ENCODE measurements around the gene RGS9.

RGS9 gene

DNA sequence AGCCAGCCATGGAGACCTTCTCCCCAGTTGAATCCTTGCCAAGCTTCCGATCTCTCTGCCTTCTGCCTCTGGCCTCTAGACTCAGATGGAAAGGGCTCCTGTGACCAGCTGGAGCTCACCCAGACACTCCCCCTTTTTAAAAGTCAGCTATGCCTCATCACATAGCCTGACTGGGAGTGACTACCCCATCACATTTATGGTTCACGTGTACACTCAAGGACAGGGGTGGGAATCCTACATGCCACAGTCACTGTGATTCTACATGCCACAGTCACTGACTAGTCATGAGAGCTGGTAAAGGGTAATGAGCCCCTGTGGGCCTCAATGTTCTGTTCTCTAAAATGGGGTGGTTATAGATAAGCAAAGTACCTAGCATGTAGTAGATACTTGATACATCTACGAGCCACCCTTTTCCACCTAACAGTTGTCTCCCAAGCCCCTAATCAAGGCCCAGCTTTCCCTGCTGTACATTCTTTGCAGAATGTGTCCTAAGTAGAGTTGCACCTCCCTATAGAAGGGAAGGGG lies 85.1 kb downstream of the RGS9 start:
- DNase-seq = no peak

DNA sequence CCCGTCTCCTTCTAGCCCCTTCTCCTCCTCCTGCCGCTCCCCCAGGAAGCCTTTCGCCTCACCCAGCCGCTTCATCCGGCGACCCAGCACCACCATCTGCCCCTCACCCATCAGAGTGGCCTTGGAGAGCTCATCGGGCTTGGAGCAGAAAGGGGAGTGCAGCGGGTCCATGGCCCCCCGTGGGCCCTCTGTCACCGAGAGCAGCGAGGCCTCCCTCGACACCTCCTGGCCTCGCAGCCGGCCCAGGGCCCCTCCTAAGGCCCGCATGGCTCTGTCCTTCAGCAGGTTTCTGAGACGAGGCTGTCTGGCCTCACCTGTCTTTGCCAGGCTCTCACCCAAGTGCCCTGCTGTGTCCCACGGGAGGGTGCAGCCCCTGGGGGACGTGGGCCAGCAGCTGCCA lies 87.9 kb downstream of the RGS9 start:
- no peak for DNase-seq

DNA sequence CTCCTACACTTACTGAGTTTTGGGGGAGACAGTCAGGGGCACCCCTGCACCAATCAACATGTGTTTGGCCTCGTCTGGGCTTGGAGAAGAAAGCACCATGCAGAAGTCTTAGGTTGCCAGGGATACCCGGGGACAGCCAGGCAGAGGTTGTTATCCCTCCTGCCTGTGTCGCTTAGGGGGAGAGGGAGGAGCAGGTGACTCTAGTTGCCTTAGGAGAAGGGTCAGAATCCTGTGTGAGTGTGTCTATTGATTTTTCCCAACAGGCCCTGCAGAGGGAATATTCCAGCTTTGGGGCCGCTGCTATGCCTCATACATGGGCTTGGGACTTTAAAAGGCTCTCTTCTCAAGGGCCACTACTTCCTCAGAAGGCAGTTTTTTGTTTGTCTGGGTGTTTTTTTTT lies 89.1 kb downstream of the RGS9 start:
- DNase-seq = no peak

DNA sequence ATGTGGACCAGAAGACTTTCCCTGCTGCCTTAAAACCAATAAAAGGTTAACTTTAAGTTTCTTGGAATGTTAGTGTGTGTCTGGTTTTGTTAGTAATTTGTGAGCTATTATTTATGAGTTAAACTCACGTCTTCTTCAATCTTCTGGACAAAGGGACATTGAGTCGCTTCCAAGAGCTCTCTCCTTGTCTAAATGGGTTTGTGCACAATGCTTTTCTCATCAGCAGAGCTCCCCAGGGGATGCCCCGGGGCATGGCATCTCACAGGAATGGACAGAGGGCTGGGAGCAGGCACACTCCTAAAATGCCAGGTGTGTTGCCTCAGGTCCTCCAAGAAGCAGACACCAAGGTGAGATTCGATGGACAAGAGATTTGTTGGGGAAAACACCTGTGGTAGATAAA lies 90.5 kb downstream of the RGS9 start:
- DNase-seq = no peak

DNA sequence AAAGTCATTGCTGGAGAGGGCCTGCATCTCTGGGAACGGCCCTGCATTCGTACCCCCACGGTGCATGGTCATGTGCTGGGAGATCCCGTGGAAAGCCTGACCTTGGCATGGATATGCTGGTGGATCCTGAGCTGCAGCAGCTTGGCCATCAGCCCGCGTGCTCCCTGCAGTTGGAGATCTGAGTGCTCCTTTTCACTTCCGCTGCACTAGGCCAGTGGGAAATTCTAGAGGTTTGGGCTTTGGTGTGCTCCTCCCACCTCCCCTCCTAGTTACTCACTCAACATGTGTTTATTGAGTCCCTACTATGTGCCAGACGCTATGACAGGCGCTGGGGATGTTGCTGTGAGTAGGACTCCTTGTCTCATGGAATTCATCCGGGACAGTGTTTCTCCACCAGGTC lies 91.1 kb downstream of the RGS9 start:
- no peak for DNase-seq

DNA sequence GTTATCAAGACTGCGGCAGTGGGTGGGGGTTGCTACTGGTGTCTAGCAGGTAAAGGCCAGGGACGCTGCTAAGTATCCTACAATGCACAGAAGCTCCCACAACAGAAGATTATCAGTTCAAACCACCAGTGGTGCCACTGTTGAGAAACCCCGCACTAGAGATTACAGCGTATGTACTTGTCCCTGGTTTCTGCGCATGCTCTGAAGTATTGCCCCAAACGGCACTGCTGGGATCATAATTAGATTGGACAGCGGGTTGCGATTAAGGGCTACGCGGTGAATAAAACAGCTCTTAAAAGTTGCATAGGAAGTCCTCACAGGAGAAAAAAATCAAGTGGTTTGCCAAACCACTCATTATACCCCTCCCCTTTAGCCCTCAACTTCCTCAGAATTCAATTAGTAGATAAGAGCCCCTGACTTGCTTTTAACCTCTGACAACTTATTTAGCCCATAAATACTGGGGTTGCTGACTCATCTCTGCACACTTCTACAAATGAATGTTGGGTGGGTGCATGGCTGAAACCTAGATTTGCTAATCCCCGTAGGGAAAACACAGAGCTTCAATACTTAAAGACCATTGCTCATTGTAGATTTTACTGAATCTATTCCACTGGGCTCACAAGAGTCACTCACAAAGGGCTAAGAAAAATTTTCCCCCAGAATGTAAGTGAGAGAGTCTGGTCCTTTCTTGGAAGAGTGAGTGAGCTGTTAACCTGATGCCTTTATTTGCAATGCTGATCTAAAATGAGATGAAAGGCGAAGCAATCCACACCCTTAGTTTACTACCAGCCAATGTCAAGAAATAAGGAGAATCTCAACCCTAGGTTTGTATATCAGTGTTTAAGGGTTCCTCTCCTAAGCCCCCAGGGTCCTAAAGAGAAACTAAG lies 91.8 kb downstream of the RGS9 start:
- peak; percentile 91 for DNase-seq

DNA sequence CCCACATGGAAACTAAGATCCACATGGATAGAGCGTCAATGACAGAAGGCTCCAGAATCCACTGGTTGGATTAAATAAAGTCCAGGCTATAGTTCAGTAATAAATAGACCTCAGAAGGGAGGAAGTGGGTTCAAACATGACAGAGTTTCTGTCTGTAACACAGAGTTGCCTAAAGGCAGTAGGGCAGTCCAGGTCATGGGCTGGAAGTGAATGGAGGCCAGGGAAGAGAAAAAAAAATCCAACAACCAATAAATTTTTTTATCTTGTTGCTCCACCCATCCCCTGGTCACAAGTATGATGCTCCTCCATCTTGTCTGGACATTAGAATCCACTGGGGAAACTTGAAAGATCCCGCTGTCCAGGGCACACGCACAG lies 92.4 kb downstream of the RGS9 start:
- DNase-seq = no peak

DNA sequence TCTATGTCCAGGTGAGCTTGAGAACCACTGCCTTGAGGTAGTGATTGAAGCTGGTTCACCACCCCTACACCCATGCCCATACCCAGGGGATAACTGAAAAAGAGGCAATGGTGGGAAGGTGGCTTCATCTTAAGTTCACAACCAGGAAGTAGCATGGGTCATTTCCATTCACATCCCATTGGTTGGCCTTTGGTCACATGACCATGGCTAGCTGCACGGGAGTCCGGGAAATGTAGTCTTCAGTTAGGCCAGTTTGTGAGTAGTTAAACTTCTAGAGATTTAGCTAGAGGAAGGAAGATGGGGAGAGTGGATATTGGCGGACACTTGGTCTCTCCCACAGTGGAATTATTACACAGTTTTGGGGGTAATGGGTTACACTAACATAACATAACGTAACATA lies 92.9 kb downstream of the RGS9 start:
- no peak for DNase-seq

DNA sequence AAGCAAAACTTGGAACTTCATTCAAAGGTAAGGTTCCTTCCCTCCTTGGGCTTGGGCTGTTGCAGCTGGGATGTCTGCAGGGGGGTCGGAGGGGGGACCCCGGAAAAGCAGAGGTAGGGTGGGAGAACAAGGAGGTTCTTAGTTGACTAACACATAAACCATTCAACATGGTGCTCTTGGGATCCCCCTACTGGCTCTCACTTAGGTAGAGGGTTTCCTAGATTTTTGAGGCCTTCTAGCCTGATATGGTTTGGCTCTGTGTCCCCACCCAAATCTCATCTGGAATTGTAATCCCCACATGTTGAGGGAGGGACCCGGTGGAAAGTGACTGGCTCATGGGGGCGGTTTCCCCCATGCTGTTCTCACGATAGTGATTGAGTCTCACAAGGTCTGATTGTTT lies 93.9 kb downstream of the RGS9 start:
- peak; percentile 16 for DNase-seq

DNA sequence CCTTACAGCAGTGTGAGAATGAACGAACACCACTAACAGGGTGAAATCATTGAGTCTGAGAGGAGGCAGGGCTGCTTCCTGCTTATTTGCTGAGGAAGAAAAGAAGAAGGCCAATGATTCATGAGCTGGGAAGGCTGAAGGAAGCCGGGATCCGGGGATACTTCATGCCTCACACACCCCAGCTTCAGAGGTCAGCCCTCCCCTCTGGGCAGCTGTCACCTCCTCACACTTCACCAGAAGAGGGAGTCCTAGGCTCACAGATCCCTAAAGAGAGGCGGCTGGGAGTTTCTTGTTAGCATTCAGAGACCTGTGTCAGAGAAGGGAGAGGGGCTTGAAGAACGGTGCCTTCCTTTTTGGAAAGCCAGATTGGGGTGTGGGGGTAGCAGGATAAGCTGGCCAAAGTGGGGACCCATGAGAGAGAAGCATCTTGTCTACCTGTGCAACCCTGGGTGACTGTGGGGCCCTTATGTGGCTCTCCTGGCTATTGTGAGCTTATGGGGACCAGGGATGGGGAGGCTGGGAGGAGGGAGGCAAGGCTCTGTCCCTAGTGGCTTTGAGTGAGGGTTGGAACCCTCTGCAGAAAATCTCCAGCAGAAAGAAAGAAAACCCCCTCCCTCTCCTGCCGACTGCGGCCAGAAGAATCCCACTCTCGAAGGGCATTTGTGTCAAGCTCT lies 94.6 kb downstream of the RGS9 start:
- peak; percentile 85 for DNase-seq

DNA sequence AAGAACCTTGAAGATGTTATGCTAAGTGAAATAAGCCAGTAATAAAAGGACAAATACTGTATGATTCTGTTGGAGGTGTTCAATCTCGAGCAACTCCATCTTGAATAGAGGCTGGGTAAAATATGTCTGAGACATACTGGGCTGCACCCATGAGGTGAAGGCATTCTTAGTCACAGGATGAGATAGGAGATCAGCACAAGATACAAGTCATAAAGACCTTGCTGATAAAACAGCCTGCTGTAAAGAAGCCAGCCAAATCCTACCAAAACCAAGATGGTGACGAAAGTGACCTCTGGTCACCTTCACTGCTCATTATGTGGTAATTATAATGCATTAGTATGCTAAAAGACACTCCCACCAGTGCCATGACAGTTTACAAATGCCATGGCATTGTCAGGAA lies 98.1 kb downstream of the RGS9 start:
- DNase-seq = no peak

DNA sequence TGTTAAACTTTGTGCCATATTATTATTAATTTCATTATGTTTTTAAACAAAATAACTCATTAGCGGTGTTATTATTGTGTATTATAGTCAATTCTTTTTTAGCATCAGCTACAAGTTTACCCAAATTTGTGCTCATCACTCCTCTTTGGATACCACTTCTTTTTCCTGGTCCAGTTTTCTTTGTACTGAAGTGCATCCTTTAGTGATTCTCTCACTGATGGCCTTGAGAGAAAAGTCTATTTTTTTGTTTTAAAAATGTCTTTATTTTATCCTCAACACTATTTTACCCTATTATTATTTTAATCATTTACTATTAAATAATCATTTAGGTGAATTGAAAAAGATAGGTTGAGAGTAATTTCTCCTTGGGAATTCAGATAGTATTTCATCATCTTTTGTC lies 99.2 kb downstream of the RGS9 start:
- DNase-seq = no peak

DNA sequence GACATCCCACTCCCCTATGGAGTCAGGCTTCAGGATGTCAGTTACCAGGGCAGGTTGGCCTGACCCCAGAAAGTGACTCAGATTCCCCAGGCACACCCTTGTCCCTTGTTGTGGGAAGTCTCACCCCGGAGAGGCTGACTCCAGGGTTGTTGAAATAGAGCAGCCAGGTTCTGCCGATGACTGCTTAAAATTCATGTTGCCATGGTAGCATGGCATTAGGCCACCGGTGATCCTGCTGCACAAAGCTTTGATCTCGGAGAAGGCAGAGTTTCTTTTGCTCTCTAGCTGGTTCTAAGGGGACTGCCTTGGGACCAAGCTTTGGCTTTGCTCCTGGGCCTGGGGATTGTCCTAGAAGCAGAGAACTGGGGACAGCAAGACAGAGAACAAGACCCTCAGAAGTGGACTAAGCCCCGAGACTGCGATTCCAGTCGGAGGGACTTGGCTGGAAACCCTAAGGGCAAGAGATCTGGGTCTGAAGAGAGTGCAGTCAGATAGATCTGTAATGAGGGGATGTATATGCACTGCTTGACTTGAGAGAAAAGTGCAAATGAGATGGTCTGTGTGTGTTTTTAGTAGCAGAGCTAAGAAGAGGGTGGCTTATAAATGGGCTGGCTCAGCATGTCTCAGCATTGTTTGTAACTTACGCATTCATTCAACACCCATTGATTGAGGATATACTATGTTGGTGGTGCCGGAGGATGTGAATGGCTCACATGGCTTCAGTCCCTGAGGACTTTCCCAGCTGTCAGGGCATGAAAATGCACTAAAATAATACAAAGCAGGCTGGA lies 106.9 kb downstream of the RGS9 start:
- DNase-seq = no peak

DNA sequence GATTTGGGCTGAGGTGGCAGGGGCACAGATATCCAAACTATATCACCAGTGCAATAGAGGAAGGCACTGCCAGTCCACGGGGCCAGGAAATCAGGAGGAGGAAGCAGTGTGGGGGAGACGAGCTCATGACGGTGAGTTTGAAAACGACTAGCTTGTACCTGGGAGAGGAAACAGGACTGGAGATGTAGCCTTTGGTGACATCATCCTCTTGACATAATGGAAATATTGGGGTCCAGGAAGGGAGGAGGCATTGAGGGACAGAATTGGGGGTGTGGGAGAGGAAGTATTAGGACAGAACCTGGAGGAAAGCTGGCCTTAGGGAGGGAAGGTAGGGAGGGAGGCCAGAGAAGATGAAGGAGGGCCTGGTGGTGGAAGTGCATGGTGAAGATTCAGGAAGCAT lies 109.1 kb downstream of the RGS9 start:
- no peak for DNase-seq

DNA sequence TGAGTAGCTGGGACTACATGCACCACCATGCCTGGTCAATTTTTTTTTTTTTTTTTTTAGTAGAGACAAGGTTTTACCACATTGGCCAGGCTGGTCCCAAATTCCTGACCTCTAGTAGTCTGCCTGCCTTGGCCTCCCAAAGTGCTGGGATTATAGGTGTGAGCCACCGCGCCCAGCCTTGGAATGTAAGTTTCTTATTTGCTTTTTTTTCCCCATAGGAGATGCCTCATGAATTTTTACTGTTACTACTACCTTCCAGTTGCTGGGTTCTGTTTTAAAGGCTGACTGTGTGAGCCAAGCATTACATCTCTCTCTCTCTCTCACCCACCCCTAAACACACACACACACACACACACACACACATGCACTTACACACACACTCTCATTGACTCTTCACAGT lies 112.6 kb downstream of the RGS9 start:
- no peak for DNase-seq

DNA sequence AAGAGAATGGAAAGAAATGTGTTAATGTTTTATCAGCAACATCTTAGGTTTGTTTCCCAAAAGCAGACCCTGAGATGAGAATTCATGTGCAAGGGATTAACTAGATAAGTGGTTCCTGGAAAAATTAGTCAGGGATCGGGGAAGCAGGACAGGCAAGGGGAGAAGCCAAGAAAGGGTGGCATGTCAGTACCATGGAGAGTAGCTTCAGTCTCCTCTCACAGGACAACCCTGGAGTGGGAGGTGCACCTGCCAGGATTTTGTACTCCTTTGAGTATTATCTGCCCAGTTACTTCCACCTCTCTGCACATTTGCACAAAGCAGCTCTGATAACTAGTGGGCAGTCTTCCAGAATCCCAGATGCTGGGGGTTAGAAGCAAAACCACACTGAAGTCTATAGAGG lies 117.0 kb downstream of the RGS9 start:
- no peak for DNase-seq

DNA sequence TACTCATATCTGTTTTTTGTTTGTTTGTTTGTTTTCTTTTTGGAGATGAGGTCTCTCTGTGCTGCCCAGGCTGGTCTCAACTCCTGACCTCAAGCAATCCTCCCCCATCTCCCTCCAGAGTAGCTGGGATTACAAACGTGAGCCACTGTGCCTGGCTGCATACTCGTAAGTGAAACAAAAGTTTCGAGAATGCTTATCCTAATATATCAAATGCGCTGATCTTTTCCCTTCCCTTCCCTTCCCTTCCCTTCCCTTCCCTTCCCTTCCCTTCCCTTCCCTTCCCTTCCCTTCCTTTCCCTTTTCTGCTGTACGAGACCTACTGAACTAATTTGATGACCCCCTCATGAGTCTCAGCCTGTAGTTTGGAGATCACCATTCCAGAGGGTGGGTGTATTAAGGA lies 122.1 kb downstream of the RGS9 start:
- no peak for DNase-seq

DNA sequence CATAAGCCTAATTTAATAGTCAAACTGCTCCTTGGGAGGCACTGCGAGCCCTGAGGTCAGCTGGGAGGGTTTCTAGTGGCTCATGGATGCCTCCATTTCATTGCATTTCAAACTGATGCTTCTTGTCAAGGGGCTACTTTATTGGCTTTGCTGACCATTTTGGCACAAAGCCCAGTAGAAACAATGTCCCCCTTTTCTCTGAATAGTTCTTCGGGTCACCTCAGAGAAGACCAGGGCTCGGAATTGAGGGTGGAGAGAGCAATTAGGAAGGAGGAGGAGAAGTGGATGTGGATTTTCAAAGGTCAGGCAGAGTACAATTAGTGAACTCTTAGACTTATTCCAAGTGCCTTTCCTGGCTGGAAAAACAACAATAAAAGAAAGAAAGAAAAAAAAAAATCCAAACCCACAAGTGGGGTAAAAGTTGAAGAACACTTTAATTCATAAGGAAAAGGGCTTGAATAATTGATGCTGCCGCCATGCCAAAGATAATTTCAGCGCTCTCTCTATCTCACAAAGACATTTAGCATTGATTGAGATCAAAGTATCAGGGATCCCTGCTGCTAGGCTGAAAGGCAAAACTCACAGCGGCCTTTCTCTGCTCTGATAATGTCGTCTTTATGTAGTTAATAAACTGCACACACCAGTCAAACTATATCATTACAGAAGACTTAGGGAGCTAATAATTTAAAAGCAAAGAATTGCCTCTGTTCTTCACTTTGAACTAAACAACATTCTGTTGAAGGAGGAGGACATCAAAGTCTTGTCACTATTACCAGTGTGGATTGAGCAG lies 122.7 kb downstream of the RGS9 start:
- no peak for DNase-seq

DNA sequence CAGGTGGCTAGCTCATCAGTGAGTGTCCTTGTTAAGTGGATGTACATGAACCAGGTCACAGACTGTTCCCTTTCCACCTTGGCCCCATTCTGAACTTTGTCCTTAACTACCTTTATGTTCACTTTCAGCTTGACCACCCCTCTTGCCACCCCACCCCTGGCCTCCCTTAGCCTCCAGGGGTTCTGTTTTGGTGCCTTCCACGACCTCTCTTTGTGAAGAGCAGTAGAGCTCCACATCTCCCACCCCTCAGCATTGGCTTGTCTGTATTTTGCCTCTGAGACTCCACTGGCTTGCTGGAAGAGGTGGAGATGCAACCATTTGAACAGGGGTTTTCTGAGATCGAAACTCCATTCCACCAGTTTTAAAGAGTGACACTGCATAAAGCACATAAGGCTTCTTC lies 123.5 kb downstream of the RGS9 start:
- DNase-seq = no peak

DNA sequence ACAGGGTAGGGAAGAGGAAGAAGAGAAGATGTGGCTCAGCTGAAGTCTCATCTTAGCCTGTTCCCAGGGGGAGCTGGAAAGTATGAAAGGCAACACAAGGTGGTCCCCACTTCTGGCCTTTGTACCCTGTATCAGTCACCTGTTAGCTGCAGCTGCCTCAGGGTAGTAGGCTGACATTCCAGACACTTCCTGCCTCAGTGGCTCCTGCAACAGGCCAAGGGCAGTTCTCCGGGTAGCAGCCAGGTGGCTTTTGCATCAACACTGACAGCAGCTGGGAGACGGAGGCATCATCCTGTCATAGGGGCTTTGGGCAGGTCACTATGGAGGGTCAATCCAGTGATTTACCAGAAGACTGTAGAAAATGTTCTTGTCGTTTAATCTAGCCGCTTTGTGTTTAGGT lies 124.0 kb downstream of the RGS9 start:
- DNase-seq = no peak

DNA sequence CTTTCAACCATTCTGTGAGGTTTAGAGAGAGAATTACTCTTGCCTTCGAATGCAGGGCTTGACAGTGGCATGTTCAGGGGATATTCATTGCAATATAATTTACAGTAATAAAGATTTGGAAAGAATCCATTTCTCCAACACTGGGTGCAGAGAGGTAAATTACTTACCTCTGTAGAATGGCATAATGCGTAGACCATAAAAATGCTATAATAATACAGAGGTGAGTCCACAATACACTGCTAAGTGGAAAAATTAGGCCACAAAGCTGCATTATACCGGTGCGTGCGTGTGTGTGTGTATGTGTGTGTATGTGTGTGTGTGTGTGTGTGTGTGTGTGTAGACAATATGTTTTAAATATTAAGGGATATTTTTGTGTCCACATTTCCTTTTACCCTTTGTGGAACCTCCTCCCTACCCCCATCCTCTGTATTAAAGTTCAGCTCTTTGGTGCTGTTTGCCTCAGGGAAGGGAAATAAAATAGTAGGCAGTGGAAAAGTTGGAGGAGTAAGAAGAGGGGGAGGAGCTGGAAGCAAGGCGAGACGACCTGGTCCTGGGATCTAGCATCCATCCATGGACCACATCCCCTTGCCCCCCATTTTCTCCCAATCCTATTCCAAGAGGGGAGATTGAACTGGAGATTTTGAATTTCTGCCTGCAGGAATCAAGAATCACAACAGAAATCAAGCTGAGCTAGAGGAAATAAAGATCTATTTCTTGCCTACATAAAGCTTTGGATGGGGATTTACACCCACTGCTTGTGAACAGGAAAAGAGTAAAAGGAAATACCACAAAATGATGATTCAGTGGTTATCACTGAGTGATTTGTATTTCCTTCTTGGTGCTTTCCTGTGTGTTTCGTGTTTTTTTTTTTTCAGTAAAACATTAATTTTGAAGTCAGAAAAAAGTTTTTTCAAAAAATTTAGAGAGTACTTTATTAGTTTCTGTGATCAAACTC lies 124.8 kb downstream of the RGS9 start:
- DNase-seq = no peak

DNA sequence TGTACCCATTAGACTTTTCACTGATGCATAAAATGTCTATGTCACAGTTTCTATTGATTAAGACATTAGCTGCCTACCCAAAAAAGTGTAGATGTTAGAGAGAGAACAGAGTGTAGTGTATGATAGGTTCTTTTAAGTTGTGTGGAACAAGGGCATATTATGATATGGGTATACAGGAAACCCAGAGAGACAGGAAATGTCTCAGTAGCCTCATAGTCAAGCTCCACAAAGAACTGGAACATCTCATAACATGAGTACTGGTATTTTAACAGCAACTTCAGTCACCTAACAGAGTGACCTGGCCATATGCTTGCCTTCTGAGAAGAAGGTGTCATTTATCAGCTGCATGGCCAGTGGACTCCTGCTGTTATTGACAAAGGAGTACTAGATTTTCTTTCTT lies 128.1 kb downstream of the RGS9 start:
- DNase-seq = no peak
